Effector memory CD8-positive, alpha-beta T cell (primary cell): ENCODE results near the gene ARHGAP12.

Source experiments
- ATAC-seq: fragments of 150-1000 bp; cut with Tn5 transposase; replicated peaks from 2 replicates; pipeline ENCODE4 v1.10.0; 2021; ENCODE audit warnings: mild to moderate bottlenecking, moderate library complexity
- DNase-seq, 3 experiments: peaks; one replicate each; pipeline ENCODE4 v3.0.0; 2021
- H3K27ac Mint-ChIP-seq, 2 donors: one replicate each; pipeline ENCODE4 v1.8.0; 2022; ENCODE audit warnings: mild to moderate bottlenecking in 2 of 2, mixed read lengths in 2 of 2, moderate library complexity in 2 of 2
- H3K27me3 Mint-ChIP-seq, 2 donors: one replicate each; pipeline ENCODE4 v1.8.0; 2022; ENCODE audit warnings: mixed read lengths in 2 of 2
- H3K36me3 Mint-ChIP-seq: one replicate; pipeline ENCODE4 v1.8.0; 2022; ENCODE audit warnings: mild to moderate bottlenecking, moderate library complexity, mixed read lengths; ENCODE audit not compliant: insufficient read depth
- H3K4me1 Mint-ChIP-seq, 2 donors: one replicate each; pipeline ENCODE4 v1.8.0; 2022; ENCODE audit warnings: low read depth in 2 of 2, mixed read lengths in 2 of 2
- H3K4me3 Mint-ChIP-seq, 2 donors: one replicate each; pipeline ENCODE4 v1.8.0; 2022; ENCODE audit warnings: mild to moderate bottlenecking in 2 of 2, mixed read lengths in 2 of 2, moderate library complexity in 2 of 2
- H3K9me3 Mint-ChIP-seq, 2 donors: one replicate each; pipeline ENCODE4 v1.8.0; 2022; ENCODE audit warnings: mixed read lengths in 2 of 2

The ARHGAP12 gene

GRCh38 chr10:31958856-31959255 is 30.2 kb upstream of the ARHGAP12 start:
- DNase-seq (no peak), ATAC-seq (no peak)

GRCh38 chr10:31956200-31956946 is 27.7 kb upstream of the ARHGAP12 start:
- DNase-seq (no peak), ATAC-seq (no peak)
- Mint-ChIP-seq H3K27ac (no peak overlapping the region), H3K36me3 (no peaks in the 10 kb centered on the region), H3K4me3 (no peak overlapping the region), H3K4me1 (peaks cover 0 to 3% of the 10 kb centered on the region in 2 donors), H3K9me3 (peaks cover 0 to 7% of the 10 kb centered on the region in 2 donors), H3K27me3 (no peaks in the 10 kb centered on the region)

More at GRCh38 chr10:31958856-31959255, 30.2 kb upstream of the ARHGAP12 start:
- no peak overlapping the region for H3K27ac Mint-ChIP-seq
- peaks cover 0 to 1% of the 10 kb centered on the region in 2 donors for H3K4me1 Mint-ChIP-seq
- peaks cover 0 to 7% of the 10 kb centered on the region in 2 donors for H3K9me3 Mint-ChIP-seq
- H3K36me3 Mint-ChIP-seq, result no peaks in the 10 kb centered on the region
- no peaks in the 10 kb centered on the region for H3K27me3 Mint-ChIP-seq
- no peak overlapping the region for H3K4me3 Mint-ChIP-seq

- Mint-ChIP-seq H3K4me3 (no peak overlapping the region), H3K27ac (no peak overlapping the region), H3K4me1 (peaks cover 0 to 3% of the 10 kb centered on the region in 2 donors), H3K36me3 (no peaks in the 10 kb centered on the region), H3K27me3 (no peaks in the 10 kb centered on the region), H3K9me3 (peaks cover 0 to 7% of the 10 kb centered on the region in 2 donors)
- ATAC-seq (no peak), DNase-seq (no peak)
Measured at GRCh38 chr10:31954410-31955191, 26.0 kb upstream of the ARHGAP12 start.

- H3K4me1 Mint-ChIP-seq, result peaks cover 0 to 3% of the 10 kb centered on the region in 2 donors
- H3K36me3 Mint-ChIP-seq, result no peaks in the 10 kb centered on the region
- H3K27me3 Mint-ChIP-seq, result no peaks in the 10 kb centered on the region
- H3K4me3 Mint-ChIP-seq, result no peak overlapping the region
- no peak overlapping the region for H3K27ac Mint-ChIP-seq
- no peak for DNase-seq
- ATAC-seq, result no peak
- H3K9me3 Mint-ChIP-seq, result peaks cover 0 to 7% of the 10 kb centered on the region in 2 donors
Measured at GRCh38 chr10:31953480-31953879, 24.8 kb upstream of the ARHGAP12 start.

GRCh38 chr10:31953080-31953479 is 24.4 kb upstream of the ARHGAP12 start:
- DNase-seq, result no peak
- no peak for ATAC-seq
- peaks cover 0 to 3% of the 10 kb centered on the region in 2 donors for H3K4me1 Mint-ChIP-seq
- H3K36me3 Mint-ChIP-seq, result no peaks in the 10 kb centered on the region
- H3K9me3 Mint-ChIP-seq, result peaks cover 0 to 7% of the 10 kb centered on the region in 2 donors
- H3K27me3 Mint-ChIP-seq, result no peaks in the 10 kb centered on the region
- H3K27ac Mint-ChIP-seq, result no peak overlapping the region
- no peak overlapping the region for H3K4me3 Mint-ChIP-seq

GRCh38 chr10:31952066-31952465 is 23.4 kb upstream of the ARHGAP12 start:
- ATAC-seq (no peak), DNase-seq (no peak)
- Mint-ChIP-seq H3K4me1 (peaks cover 0 to 3% of the 10 kb centered on the region in 2 donors), H3K27me3 (no peaks in the 10 kb centered on the region), H3K9me3 (peaks cover 0 to 7% of the 10 kb centered on the region in 2 donors), H3K36me3 (no peaks in the 10 kb centered on the region), H3K4me3 (no peak overlapping the region), H3K27ac (no peak overlapping the region)

- no peak for DNase-seq
- Mint-ChIP-seq H3K4me3 (no peak overlapping the region), H3K36me3 (no peaks in the 10 kb centered on the region), H3K27ac (no peak overlapping the region), H3K9me3 (peaks cover 0 to under 1% of the 10 kb centered on the region in 2 donors), H3K4me1 (peaks cover 3 to 7% of the 10 kb centered on the region in 2 donors), H3K27me3 (no peaks in the 10 kb centered on the region)
- ATAC-seq, result no peak
Measured at GRCh38 chr10:31949266-31949665, 20.6 kb upstream of the ARHGAP12 start.

GRCh38 chr10:31948021-31948420 is 19.4 kb upstream of the ARHGAP12 start:
- H3K4me1 Mint-ChIP-seq, result peaks cover 3 to 7% of the 10 kb centered on the region in 2 donors

GRCh38 chr10:31947144-31947926 is 18.7 kb upstream of the ARHGAP12 start:
- Mint-ChIP-seq H3K9me3 (no peaks in the 10 kb centered on the region), H3K4me3 (no peak overlapping the region), H3K4me1 (peaks cover 3 to 7% of the 10 kb centered on the region in 2 donors), H3K27me3 (no peaks in the 10 kb centered on the region), H3K36me3 (no peaks in the 10 kb centered on the region), H3K27ac (no peak overlapping the region)
- DNase-seq, result no peak
- ATAC-seq, result no peak

More at GRCh38 chr10:31948021-31948420, 19.4 kb upstream of the ARHGAP12 start:
- Mint-ChIP-seq H3K27me3 (no peaks in the 10 kb centered on the region), H3K27ac (no peak overlapping the region), H3K9me3 (no peaks in the 10 kb centered on the region), H3K36me3 (no peaks in the 10 kb centered on the region), H3K4me3 (no peak overlapping the region)
- DNase-seq (no peak), ATAC-seq (no peak)

- Mint-ChIP-seq H3K27ac (no peak overlapping the region), H3K27me3 (no peaks in the 10 kb centered on the region), H3K4me3 (no peak overlapping the region), H3K4me1 (peaks cover 0 to 11% of the 10 kb centered on the region in 2 donors), H3K36me3 (no peaks in the 10 kb centered on the region), H3K9me3 (no peaks in the 10 kb centered on the region)
- ATAC-seq (no peak), DNase-seq (no peak)
Measured at GRCh38 chr10:31945392-31945791, 16.8 kb upstream of the ARHGAP12 start.

- ATAC-seq (no peak), DNase-seq (no peak)
- H3K27ac Mint-ChIP-seq, result no peak overlapping the region
- H3K36me3 Mint-ChIP-seq, result no peaks in the 10 kb centered on the region
- no peaks in the 10 kb centered on the region for H3K9me3 Mint-ChIP-seq
- peaks cover 0 to 11% of the 10 kb centered on the region in 2 donors for H3K4me1 Mint-ChIP-seq
- no peak overlapping the region for H3K4me3 Mint-ChIP-seq
- H3K27me3 Mint-ChIP-seq, result no peaks in the 10 kb centered on the region
Measured at GRCh38 chr10:31944071-31944433, 15.4 kb upstream of the ARHGAP12 start.

GRCh38 chr10:31942892-31943291 is 14.3 kb upstream of the ARHGAP12 start:
- no peaks in the 10 kb centered on the region for H3K9me3 Mint-ChIP-seq
- H3K27ac Mint-ChIP-seq, result no peak overlapping the region
- H3K27me3 Mint-ChIP-seq, result no peaks in the 10 kb centered on the region
- H3K4me3 Mint-ChIP-seq, result no peak overlapping the region
- ATAC-seq (no peak), DNase-seq (no peak)
- H3K36me3 Mint-ChIP-seq, result no peaks in the 10 kb centered on the region
- peaks cover 0 to 11% of the 10 kb centered on the region in 2 donors for H3K4me1 Mint-ChIP-seq

GRCh38 chr10:31942435-31942834 is 13.8 kb upstream of the ARHGAP12 start:
- H3K9me3 Mint-ChIP-seq, result no peaks in the 10 kb centered on the region
- H3K27ac Mint-ChIP-seq, result no peak overlapping the region
- ATAC-seq, result no peak
- H3K4me1 Mint-ChIP-seq, result peaks cover 0 to 11% of the 10 kb centered on the region in 2 donors
- H3K27me3 Mint-ChIP-seq, result no peaks in the 10 kb centered on the region
- no peak for DNase-seq
- H3K36me3 Mint-ChIP-seq, result no peaks in the 10 kb centered on the region
- no peak overlapping the region for H3K4me3 Mint-ChIP-seq
